Hematopoietic multipotent progenitor cell (in vitro differentiated cells): ENCODE results near the gene SMIM1. TPM values are rescaled to one million over a fixed set of nuclear protein-coding genes. Genes with fewer than 3 reads are reported as not detected.
A peak's percentile ranks its signal among the peaks of the same experiment; 100 is the strongest.

Experiments used
- DNase-seq, 3 donors: peaks; one replicate each; pipeline ENCODE4 v3.0.0-alpha.2; 2011 to 2015; ENCODE audit warnings: low read depth in 2 of 3, low spot score in 2 of 3
- total RNA-seq: library from RNA; depleted of rRNA; stranded (reverse); fragments of >200 nt; gene quantifications from one replicate; pipeline ENCODE4 v1.2.3, GENCODE V29; 2012

The SMIM1 gene
- total RNA-seq, 1 donor, result 15.6 TPM

GRCh38 chr1:3753656-3754454 is 18.7 kb upstream of the SMIM1 start:
- no peak for DNase-seq

- no peak for DNase-seq
Observed at GRCh38 chr1:3756394-3756793, 16.2 kb upstream of the SMIM1 start.

GRCh38 chr1:3759164-3759563 is 13.4 kb upstream of the SMIM1 start:
- no peak for DNase-seq

GRCh38 chr1:3759796-3760195 is 12.8 kb upstream of the SMIM1 start:
- DNase-seq, result no peak

- no peak for DNase-seq
Observed at GRCh38 chr1:3761296-3762010, 11.1 kb upstream of the SMIM1 start.

- no peak for DNase-seq
Observed at GRCh38 chr1:3762151-3762872, 10.2 kb upstream of the SMIM1 start.

GRCh38 chr1:3762873-3763228 is 9.7 kb upstream of the SMIM1 start:
- DNase-seq, result no peak

- DNase-seq, result no peak
Observed at GRCh38 chr1:3763351-3764125, 9.0 kb upstream of the SMIM1 start.

GRCh38 chr1:3767328-3767925 is 5.1 kb upstream of the SMIM1 start:
- no peak for DNase-seq

GRCh38 chr1:3768811-3769390 is 3.6 kb upstream of the SMIM1 start:
- no peak for DNase-seq

- DNase-seq, result no peak
Observed at GRCh38 chr1:3770047-3770765, 2.3 kb upstream of the SMIM1 start.

- DNase-seq, result no peak
Observed at GRCh38 chr1:3771108-3772026, 1.2 kb upstream of the SMIM1 start.

GRCh38 chr1:3772027-3772714 is 378 bp upstream of the SMIM1 start:
- peak; percentile 54 to 92 (median 88) for DNase-seq

- DNase-seq, result no peak
Observed at GRCh38 chr1:3773572-3774275, 1.2 kb downstream of the SMIM1 start.

- no peak for DNase-seq
Observed at GRCh38 chr1:3774276-3774945, 1.9 kb downstream of the SMIM1 start.

- no peak for DNase-seq
Observed at GRCh38 chr1:3774946-3775489, 2.5 kb downstream of the SMIM1 start.
